Small intestine (tissue), 7 donors: Measurements from ENCODE around the gene P2RY2. TPM values are rescaled to one million over a fixed set of nuclear protein-coding genes. Genes with fewer than 3 reads are reported as not detected.
"Not testable (repeated sequence)": the region's sequence is repeated elsewhere in the genome, so short reads cannot be mapped to it uniquely, and the experiment has no call there.

Source experiments
- DNase-seq, 2 donors: peaks; one replicate each; pipeline versions ENCODE4 v3.0.0 to v3.0.0-alpha.2; 2013
- FAIRE-seq: peaks from 2 replicates; lab custom pipeline; 2012; peaks lifted over from hg19 to GRCh38; lab: Jason Lieb, UNC
- H3K27ac ChIP-seq, 3 donors: one replicate each; pipeline ENCODE4 v1.5.1; 2013; ENCODE audit warnings: low read length in 2 of 3, mild to moderate bottlenecking in 2 of 3, control low read depth in 1 of 3, inconsistent platforms in 1 of 3, low read depth in 1 of 3, moderate library complexity in 1 of 3
- H3K27me3 ChIP-seq, 3 donors: one replicate each; pipeline ENCODE4 v1.6.1; 2013; ENCODE audit warnings: low read length in 3 of 3, inconsistent platforms in 1 of 3; ENCODE audit not compliant: control insufficient read depth in 3 of 3, insufficient read depth in 3 of 3
- H3K36me3 ChIP-seq, 3 donors: one replicate each; pipeline ENCODE4 v1.6.1; 2013; ENCODE audit warnings: low read length in 3 of 3, inconsistent platforms in 1 of 3, low read depth in 1 of 3, mild to moderate bottlenecking in 1 of 3, moderate library complexity in 1 of 3; ENCODE audit not compliant: control insufficient read depth in 3 of 3, insufficient read depth in 2 of 3
- H3K4me1 ChIP-seq, 3 donors: one replicate each; pipeline ENCODE4 v1.6.1; 2013; ENCODE audit warnings: low read length in 2 of 3, inconsistent platforms in 1 of 3, low read depth in 1 of 3, mild to moderate bottlenecking in 1 of 3, moderate library complexity in 1 of 3; ENCODE audit not compliant: control insufficient read depth in 3 of 3, insufficient read depth in 2 of 3
- H3K4me3 ChIP-seq, 3 donors: one replicate each; pipeline ENCODE4 v1.5.1; 2013; ENCODE audit warnings: low read length in 3 of 3, control low read depth in 1 of 3, inconsistent platforms in 1 of 3, low read depth in 1 of 3, mild to moderate bottlenecking in 1 of 3, moderate library complexity in 1 of 3
- H3K9me3 ChIP-seq, 2 donors: one replicate each; pipeline ENCODE4 v1.6.1; 2013; ENCODE audit warnings: low read depth in 1 of 2, low read length in 1 of 2; ENCODE audit not compliant: control insufficient read depth in 2 of 2, insufficient read depth in 1 of 2
- WGBS, 3 donors: extraction: QIAGEN DNeasy Blood & Tissue Kit; methylation state at CpG; one replicate each; pipeline ENCODE4 v1.1.7; 2013; 5-methylcytosine and 5-hydroxymethylcytosine counted together
- polyA plus RNA-seq, 4 donors: library from polyadenylated mRNA; stranded (reverse) in 3 of 4; unstranded in 1 of 4; fragments of 200-250 nt in 3 of 4; fragments of 120-200 nt in 1 of 4; gene quantifications; one replicate each; pipeline versions ENCODE4 v1.2.1 to v1.2.3, GENCODE V29; 2013
- donor health status: healthy with polysubstance abuse.
- donor health status: control.
- donor health status: control.
- donor health status: Bipolar disorder and iron deficiency.
- donor health status: healthy.

The P2RY2 gene
- polyA plus RNA-seq, 4 donors, result 4.1 to 7.4 (median 5.6) TPM

DNA sequence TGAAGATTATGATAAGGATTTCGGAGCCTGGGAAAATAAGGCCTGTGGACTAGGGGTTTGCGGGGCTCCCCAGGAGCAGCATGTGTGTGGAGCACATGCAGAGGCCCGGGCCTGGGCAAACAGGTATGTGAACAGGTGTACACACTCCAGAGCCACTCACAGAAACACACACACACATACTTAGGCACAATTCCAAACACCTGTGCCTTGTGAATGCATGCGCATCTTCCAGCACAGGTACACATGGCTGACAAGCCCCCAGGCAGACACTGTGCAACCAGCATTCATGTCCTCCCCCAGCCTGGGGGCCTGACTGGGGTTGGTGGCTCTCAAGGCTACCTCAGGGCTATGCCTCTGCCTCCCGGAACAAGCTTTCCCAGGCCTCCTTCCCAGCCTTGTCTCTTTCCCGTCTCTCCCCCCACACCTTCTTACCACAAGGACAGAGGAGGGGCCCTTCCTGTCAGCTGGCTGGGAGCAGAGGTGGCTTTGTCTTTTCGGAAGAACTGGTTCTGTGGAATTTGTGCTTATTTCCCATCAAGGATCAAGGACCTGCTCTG is 51.5 kb downstream of the P2RY2 start:
- no peak for FAIRE-seq

GRCh38 chr11:73270016-73270854 is 52.2 kb downstream of the P2RY2 start:
- Histone ChIP-seq H3K27me3 (no peaks in the 10 kb centered on the region), H3K4me3 (peak overlapping the region in 1 of 3 donors; percentile 1), H3K36me3 (peaks cover 0 to 24% (median 0%) of the 10 kb centered on the region in 3 donors), H3K9me3 (no peaks in the 10 kb centered on the region), H3K4me1 (peaks cover 5 to 77% (median 19%) of the 10 kb centered on the region in 3 donors), H3K27ac (peak overlapping the region; percentile 5 to 88 (median 17))
- FAIRE-seq (no peak), DNase-seq (no peak)
- WGBS, 3 donors, result 55 to 78% (median 68%) methylated on average over 7 of the region's 7 CpGs

More for the DNA sequence above, 51.5 kb downstream of the P2RY2 start:
- Histone ChIP-seq H3K9me3 (no peaks in the 10 kb centered on the region), H3K4me3 (peak overlapping the region in 1 of 3 donors; percentile 1), H3K4me1 (peaks cover 5 to 75% (median 19%) of the 10 kb centered on the region in 3 donors), H3K27me3 (peaks cover 0 to 2% (median 0%) of the 10 kb centered on the region in 3 donors), H3K36me3 (peaks cover 0 to 17% (median 0%) of the 10 kb centered on the region in 3 donors), H3K27ac (peak overlapping the region in 2 of 3 donors; percentile 17 to 88)
- 45 to 66% (median 45%) methylated on average over 7 of the region's 7 CpGs for WGBS, 3 donors
- peak in 1 of 2 donors; percentile 88 for DNase-seq

DNA sequence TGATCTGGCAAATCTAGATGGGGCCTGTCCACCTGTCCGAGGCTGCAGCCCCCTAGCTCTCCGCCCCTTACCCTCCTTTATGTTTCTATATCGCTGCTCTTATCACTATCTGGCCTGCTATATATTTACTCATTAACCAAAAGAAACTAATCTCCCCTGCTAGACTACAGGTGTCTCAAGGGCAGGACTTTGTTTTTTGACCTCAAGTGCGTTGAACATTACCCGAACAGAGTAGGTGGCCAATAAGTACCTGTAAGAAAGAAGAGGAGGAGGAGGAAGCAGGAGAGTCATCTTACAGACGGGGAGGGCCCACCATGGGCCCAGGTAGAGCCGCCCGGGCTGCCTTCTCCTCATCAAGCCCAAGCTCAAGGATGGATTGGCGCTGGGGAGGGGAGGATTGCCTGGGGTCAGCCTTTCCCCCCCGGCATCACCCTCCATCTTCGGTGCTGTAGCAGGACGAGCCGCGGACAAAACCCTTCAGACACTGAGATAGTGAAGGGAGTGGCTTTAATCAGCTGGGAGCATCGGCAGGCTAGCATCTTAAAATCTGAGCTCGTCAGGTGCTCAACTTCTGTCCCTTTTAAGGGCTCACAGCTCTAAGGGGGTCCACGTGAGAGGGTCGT is 52.9 kb downstream of the P2RY2 start:
- Histone ChIP-seq H3K36me3 (peaks cover 0 to 28% (median 0%) of the 10 kb centered on the region in 3 donors), H3K4me1 (peaks cover 5 to 78% (median 19%) of the 10 kb centered on the region in 3 donors), H3K27ac (peak overlapping the region in 2 of 3 donors; percentile 8 to 88), H3K27me3 (no peaks in the 10 kb centered on the region), H3K4me3 (peak overlapping the region in 1 of 3 donors; percentile 24), H3K9me3 (no peaks in the 10 kb centered on the region)
- WGBS, 3 donors, result 46 to 67% (median 47%) methylated on average over 18 of the region's 18 CpGs
- DNase-seq, result peak; percentile 87 to 90
- no peak for FAIRE-seq

DNA sequence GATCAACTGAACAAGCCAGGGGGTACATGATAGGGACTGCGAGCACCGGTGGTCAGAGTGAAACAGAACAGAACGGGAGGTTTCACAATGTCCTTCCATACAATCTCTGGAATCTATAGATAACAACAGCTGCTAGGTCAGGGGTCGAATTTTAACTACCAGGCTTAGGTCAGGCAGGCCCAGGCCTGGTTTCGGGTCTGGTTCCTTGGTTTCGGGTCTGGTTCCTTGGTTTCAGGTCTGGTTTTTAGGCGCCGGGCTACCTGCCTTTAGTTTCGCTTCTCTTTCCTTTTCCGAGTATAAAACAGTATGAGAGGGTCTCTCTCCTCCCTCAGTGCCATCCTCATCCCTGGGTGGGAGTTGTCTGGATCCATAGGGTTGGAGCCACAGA is 53.4 kb downstream of the P2RY2 start:
- Histone ChIP-seq H3K4me3 (peak overlapping the region in 1 of 3 donors; percentile 24), H3K4me1 (peaks cover 5 to 77% (median 19%) of the 10 kb centered on the region in 3 donors), H3K36me3 (peaks cover 0 to 28% (median 0%) of the 10 kb centered on the region in 3 donors), H3K27ac (peak overlapping the region in 2 of 3 donors; percentile 47 to 88)
- H3K27me3 ChIP-seq, FAIRE-seq, H3K9me3 ChIP-seq: not testable (repeated sequence)
- peak in 1 of 2 donors; percentile 41 for DNase-seq
- WGBS, 3 donors, result 66 to 79% (median 78%) methylated on average over 10 of the region's 10 CpGs

GRCh38 chr11:73271936-73272679 is 54.0 kb downstream of the P2RY2 start, which contains the start of gene P2RY6:
Gene P2RY6, plus strand, starts transcription at chr11:73272338. Its CDS starts 24,181 bp downstream, at chr11:73296519.
- Histone ChIP-seq H3K9me3 (no peaks in the 10 kb centered on the region), H3K27me3 (no peaks in the 10 kb centered on the region), H3K4me1 (peaks cover 5 to 73% (median 19%) of the 10 kb centered on the region in 3 donors), H3K36me3 (peaks cover 0 to 28% (median 0%) of the 10 kb centered on the region in 3 donors), H3K4me3 (peak within 1 kb of the TSS in 1 of 3 donors; percentile 24), H3K27ac (peak within 1 kb of the TSS in 2 of 3 donors; percentile 47 to 88)
- DNase-seq (peak in 1 of 2 donors; percentile 56), FAIRE-seq (no peak)
- 81 to 84% (median 83%) methylated on average over 16 to 17 of the region's 17 CpGs for WGBS, 3 donors

DNA sequence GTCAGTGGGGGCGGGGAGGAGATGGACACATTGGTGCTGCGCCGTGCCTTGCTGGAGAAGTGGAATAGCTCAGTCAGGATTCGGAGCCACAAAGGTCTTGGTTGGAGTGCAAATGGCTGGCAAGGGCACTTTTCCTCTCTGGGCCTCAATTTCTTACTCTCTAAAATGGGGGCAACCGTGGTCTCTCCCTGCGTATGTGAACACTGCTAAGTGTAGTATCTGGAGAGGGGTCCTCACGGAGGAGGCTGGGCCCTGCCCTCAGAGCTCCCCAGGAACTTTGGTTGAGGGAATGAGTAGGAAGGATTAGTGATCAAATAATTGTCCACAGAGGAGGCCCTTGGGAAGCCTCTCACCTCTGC is 54.6 kb downstream of the P2RY2 start:
- no peak for DNase-seq
- 93 to 95% (median 93%) methylated on average over 7 of the region's 7 CpGs for WGBS, 3 donors
- H3K27ac ChIP-seq, result peak overlapping the region in 2 of 3 donors; percentile 8 to 88
- peaks cover 5 to 72% (median 19%) of the 10 kb centered on the region in 3 donors for H3K4me1 ChIP-seq
- no peak for FAIRE-seq
- no peaks in the 10 kb centered on the region for H3K9me3 ChIP-seq
- peak overlapping the region in 1 of 3 donors; percentile 16 for H3K4me3 ChIP-seq
- H3K27me3 ChIP-seq, result no peaks in the 10 kb centered on the region
- peaks cover 0 to 28% (median 0%) of the 10 kb centered on the region in 3 donors for H3K36me3 ChIP-seq

DNA sequence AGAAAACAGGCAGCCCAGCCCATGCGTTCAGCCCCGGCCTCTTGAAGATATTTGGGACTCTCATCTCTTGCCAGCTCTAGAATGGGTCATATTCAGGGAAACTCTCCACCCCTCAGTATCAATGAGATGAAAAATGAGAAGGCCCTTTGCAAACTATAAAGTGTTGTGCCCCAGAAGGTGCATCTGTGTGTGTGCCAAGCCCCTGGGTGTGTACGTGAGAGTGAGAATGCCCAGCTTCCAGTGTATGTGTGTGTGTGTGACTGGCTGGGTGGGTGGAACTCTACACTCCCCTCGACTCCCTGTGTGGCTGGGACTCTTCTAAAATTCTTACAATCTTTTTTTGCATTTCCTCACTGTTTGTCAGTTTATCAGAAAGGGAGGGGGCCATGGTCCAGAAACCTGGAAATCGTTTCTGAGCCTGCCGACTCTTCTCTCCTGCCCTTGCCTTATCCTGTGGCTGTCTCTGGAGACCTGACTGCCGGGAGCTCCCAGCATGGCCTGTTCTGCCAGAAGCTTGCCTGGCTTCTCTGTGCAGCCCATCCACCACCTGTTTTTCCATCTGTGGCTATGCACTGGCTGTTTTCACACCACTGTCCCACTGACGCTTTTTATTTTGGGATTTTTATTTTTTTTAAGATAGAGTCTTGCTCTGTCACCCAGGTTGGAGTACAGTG is 55.3 kb downstream of the P2RY2 start:
- 37 to 55% (median 51%) methylated on average over 8 of the region's 8 CpGs for WGBS, 3 donors
- DNase-seq (peak in 1 of 2 donors; percentile 44), FAIRE-seq (no peak)
- H3K27me3 ChIP-seq, result no peaks in the 10 kb centered on the region
- H3K4me1 ChIP-seq, result peaks cover 5 to 68% (median 19%) of the 10 kb centered on the region in 3 donors
- peak overlapping the region in 2 of 3 donors; percentile 8 to 88 for H3K27ac ChIP-seq
- peaks cover 0 to 28% (median 0%) of the 10 kb centered on the region in 3 donors for H3K36me3 ChIP-seq
- H3K9me3 ChIP-seq, result no peaks in the 10 kb centered on the region
- peak overlapping the region in 1 of 3 donors; percentile 10 for H3K4me3 ChIP-seq
